T47D (cell line): ENCODE results near the gene DGCR8.

Experiments used
- DNase-seq, 2 experiments: peaks; one replicate each; pipeline versions ENCODE4 v3.0.0 to v3.0.0-alpha.2; 2011 to 2012; ENCODE audit warnings: low read depth in 1 of 2, low spot score in 1 of 2
- JUND ChIP-seq: IDR thresholded peaks from 2 replicates; pipeline ENCODE4 v1.6.1; 2012; ENCODE audit warnings: low read depth
- in situ Hi-C: cut with HindIII; loops from 2 replicates; pipeline ENCODE4 v1.10.0; 2016; ENCODE audit warnings: low sequenced_read_pairs, low pct_unique_long_range_greater_than_20kb

The DGCR8 gene

GRCh38 chr22:20106205-20106848, 26.3 kb downstream of the DGCR8 start:
- in situ Hi-C loops = no loop called here
- DNase-seq = no peak
- no peak for TF ChIP-seq JUND

- in situ Hi-C loops = no loop called here
- no peak for TF ChIP-seq JUND
- no peak for DNase-seq
Observed at GRCh38 chr22:20106849-20107237, 26.8 kb downstream of the DGCR8 start.

- in situ Hi-C loops = no loop called here
- TF ChIP-seq JUND = no peak
- DNase-seq = no peak
Observed at GRCh38 chr22:20107471-20107901, 27.4 kb downstream of the DGCR8 start.

- in situ Hi-C loops = no loop called here
- TF ChIP-seq JUND = no peak
- no peak for DNase-seq
Observed at GRCh38 chr22:20107951-20108756, 28.1 kb downstream of the DGCR8 start.

- no peak for TF ChIP-seq JUND
- in situ Hi-C loops = no loop called here
- no peak for DNase-seq
Observed at GRCh38 chr22:20108757-20109230, 28.8 kb downstream of the DGCR8 start.

- in situ Hi-C loops = no loop called here
- no peak for DNase-seq
- TF ChIP-seq JUND = no peak
Observed at GRCh38 chr22:20109411-20110358, 29.6 kb downstream of the DGCR8 start.

- in situ Hi-C loops = no loop called here
- no peak for TF ChIP-seq JUND
- DNase-seq = no peak
Observed at GRCh38 chr22:20110359-20110985, 30.4 kb downstream of the DGCR8 start.

- peak in 1 of 2 experiments; percentile 40 for DNase-seq
- in situ Hi-C loops = no loop called here
- TF ChIP-seq JUND = no peak
Observed at GRCh38 chr22:20111045-20111688, 31.1 kb downstream of the DGCR8 start.

GRCh38 chr22:20111689-20112622, 31.9 kb downstream of the DGCR8 start:
- no peak for DNase-seq
- no peak for TF ChIP-seq JUND

GRCh38 chr22:20112623-20113511, 32.8 kb downstream of the DGCR8 start:
- DNase-seq = no peak
- TF ChIP-seq JUND = no peak
- in situ Hi-C loops = no loop called here

More at GRCh38 chr22:20111689-20112622, 31.9 kb downstream of the DGCR8 start:
- in situ Hi-C loops = no loop called here
